HG02759 (cell line): ENCODE data around the gene PIKFYVE.
"Not testable (repeated sequence)": the region's sequence is repeated elsewhere in the genome, so short reads cannot be mapped to it uniquely, and the experiment has no call there.

Experiments used
- ATAC-seq: cut with Tn5 transposase; IDR thresholded peaks from one replicate; pipeline ENCODE4 v1.9.1; 2021; ENCODE audit warnings: mild to moderate bottlenecking, moderate library complexity; ENCODE audit not compliant: unreplicated experiment

The PIKFYVE gene, protein sequence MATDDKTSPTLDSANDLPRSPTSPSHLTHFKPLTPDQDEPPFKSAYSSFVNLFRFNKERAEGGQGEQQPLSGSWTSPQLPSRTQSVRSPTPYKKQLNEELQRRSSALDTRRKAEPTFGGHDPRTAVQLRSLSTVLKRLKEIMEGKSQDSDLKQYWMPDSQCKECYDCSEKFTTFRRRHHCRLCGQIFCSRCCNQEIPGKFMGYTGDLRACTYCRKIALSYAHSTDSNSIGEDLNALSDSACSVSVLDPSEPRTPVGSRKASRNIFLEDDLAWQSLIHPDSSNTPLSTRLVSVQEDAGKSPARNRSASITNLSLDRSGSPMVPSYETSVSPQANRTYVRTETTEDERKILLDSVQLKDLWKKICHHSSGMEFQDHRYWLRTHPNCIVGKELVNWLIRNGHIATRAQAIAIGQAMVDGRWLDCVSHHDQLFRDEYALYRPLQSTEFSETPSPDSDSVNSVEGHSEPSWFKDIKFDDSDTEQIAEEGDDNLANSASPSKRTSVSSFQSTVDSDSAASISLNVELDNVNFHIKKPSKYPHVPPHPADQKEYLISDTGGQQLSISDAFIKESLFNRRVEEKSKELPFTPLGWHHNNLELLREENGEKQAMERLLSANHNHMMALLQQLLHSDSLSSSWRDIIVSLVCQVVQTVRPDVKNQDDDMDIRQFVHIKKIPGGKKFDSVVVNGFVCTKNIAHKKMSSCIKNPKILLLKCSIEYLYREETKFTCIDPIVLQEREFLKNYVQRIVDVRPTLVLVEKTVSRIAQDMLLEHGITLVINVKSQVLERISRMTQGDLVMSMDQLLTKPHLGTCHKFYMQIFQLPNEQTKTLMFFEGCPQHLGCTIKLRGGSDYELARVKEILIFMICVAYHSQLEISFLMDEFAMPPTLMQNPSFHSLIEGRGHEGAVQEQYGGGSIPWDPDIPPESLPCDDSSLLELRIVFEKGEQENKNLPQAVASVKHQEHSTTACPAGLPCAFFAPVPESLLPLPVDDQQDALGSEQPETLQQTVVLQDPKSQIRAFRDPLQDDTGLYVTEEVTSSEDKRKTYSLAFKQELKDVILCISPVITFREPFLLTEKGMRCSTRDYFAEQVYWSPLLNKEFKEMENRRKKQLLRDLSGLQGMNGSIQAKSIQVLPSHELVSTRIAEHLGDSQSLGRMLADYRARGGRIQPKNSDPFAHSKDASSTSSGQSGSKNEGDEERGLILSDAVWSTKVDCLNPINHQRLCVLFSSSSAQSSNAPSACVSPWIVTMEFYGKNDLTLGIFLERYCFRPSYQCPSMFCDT (N-terminal part only)

DNA sequence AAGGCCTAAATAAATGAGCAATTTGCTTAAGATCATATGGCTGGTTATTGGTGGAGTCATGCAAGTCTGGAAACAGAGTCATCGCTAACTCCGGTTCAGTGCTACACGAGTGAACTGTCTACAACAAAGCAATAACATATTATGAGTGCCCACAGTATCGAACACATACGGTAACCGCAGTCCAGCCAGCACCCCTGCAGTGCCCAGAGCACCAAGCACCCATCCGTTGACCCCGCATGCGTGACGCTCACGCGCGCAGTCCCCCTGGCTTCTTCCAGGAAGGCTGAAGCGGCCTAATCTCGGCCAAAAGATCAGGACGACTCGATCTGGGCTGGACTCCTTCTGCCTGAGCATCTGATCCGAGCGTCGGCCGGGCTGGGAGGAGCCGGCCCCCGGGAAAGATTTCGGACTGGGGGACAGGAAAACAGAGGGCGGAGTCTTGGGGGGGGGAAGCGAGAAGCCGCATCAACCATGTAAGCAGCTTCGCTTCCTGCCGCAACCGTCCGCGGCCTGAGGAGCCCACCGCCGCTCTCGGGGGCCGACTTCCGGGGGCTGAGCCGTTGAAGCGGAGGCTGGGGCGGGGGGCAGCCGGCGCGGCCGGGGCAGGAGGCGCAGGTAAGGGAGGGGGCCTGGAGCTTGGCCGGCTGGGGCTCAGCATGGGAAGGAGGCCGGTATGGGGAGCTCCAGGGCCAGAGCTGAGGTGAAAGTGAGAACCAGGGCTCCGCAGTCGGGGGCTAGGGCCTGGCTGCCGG lies at the start of gene PIKFYVE:
TSS of gene PIKFYVE (plus strand) at position 455 of the 752 bp plus-strand sequence. CDS start 5,265 bp downstream, outside the sequence.
- ATAC-seq, result peak; percentile 80

DNA sequence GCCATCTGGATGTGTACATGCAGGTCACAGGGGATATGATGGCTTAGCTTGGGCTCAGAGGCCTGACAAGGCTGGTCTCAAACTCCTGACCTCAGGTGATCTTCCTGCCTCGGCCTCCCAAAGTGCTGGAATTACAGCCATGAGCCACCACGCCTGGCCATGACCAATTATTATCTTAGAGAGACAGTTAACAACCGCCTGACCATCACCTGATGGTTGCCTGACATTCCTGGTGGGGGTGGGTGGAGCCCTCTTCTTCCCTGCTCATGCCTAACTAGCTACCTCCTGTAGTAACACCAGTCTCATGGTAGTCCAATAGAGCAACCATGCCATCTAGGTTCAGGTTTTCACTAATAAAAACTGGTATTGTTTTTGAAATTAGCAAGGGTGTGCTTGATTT lies 44.2 kb upstream of the PIKFYVE start:
- ATAC-seq, result not testable (repeated sequence)

DNA sequence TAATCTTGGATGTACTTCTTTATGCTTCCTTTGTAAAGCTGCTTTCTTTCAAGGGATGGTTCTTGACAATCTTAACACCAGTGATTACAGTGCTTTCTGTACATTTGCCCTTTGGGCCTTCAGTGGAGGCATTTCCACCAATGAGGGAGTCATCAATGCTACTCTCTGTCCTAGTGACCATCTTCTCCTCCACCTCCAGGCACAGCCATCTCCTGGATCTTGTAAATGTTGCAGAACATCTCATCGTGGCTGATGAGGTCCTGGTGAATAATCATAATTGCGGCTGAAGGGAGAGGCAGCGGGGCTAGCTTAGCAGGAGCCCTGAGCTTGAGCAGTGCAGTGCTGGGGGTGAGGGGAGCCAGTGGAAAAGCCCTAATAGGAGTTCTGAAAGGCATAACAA lies 43.7 kb upstream of the PIKFYVE start:
- ATAC-seq, result no peak

DNA sequence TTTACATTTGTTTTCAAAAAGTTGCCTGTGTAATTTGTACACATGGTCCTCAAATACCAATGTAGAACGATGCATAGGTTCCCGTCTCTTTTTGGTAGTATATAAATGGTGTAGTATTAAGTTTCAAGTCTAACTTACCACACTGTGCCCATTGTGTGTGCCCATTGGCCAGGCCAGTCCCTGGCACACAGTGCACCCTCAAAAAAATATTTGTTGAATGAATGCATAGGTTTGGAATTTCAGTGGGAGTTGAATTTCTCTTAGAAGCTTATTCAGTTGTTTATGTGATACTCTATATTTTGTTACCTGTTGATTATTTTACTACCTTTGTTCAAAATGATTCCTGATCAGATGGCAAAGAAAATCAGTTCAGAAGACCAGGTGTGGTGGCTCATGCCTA lies 41.3 kb upstream of the PIKFYVE start:
- ATAC-seq, result no peak

DNA sequence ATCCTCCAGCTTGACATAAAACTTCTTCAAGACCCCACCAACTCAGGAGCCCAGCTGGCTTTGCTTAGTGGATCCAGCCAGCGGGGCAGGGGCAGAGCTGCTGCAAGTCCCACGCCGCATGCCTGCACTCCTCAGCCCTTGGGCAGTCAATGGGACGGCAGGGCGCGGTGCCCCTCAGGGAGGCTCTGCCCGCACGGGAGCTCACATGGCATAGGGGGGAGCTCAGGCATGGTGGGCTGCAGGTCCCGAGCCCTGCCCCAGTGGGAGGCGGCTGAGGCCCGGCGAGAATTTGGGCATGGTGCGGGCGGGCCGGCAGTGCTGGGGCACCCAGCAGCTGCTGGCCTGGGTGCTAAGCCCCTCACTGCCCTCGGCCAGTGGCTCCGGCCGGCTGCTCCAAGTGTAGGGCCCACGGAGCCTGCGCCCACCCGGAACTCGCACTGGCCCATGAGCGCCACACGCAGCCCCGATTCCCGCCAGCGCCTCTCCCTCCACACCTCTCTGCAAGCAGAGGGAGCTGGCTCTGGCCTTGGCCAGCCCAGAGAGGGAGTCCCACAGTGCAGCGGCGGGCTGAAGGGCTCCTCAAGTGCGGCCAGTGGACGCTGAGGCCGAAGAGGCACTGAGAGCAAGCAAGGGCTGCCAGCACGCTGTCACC lies 38.3 kb upstream of the PIKFYVE start:
- ATAC-seq, result no peak

GRCh38 chr2:208228476-208228875 lies 37.6 kb upstream of the PIKFYVE start:
- no peak for ATAC-seq

DNA sequence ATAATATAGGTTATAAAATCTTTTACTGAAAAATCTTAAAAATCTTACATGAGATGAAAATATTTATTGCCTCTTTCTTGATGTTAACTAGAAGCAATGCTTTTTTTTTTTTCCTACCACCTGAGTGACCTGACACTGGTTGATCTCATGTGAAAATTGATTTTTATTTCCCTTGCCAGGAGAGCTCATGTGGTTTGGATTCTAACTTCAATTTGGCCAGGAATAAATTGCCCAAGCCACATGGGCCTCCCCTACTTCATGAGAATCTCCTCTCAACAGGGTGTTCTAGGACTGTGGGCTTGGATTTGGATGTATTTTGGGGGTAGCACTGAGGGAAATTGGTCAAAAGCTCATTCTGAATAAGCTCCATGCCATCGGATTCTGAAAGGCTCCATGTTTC lies 31.3 kb upstream of the PIKFYVE start:
- ATAC-seq, result no peak

DNA sequence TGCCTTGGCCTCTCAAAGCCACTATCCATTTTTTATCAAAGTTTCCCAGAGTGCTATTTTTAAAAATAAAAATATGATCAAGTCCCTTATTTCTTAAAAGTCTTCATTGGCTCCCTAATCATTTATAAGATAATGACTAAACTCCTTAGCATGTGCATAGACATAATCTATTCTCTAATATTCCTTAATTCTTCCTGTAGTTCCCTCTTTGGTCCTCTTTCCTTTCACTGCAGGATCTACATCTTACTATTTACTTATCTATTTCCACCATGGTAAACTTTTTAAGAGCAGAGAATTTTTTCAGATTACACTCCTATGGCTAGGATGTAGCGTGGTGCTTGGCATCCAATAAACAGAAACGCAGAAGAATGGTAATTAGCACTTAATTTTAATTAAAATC lies 30.2 kb upstream of the PIKFYVE start:
- no peak for ATAC-seq

DNA sequence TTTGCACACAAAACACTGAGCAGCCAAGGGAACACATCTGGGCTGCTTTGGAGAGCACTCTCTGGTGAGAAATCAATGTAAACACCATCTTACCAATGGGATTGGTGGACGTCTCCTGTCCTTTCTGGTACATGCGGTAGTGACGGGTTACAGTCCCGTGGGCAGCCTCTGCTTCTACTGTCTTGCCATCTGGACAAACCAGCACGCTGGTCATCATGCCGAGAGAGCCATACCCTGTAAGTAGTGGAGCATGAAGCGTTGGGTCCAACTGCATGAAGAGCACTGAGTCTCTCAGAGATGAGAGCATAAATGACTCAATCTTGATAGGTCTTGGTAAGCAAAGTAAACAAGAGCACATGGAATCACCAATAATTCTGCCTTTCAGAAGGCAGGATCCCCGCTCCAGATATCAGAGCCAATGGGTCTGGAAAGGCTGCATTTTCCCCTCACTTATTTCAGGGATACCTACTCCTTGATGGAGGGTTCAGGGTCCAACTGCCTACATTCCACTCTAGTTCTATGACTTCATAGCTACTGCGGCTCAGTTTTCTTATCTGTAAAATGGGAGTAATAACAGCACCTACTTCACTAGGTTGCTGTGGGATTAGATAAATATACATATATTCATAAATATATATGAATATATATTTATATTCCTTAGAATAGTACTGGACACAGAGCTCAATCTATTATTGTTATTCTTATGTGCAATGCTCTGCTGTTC lies 26.1 kb upstream of the PIKFYVE start:
- no peak for ATAC-seq

GRCh38 chr2:208240619-208241209 lies 25.3 kb upstream of the PIKFYVE start:
- ATAC-seq, result no peak

DNA sequence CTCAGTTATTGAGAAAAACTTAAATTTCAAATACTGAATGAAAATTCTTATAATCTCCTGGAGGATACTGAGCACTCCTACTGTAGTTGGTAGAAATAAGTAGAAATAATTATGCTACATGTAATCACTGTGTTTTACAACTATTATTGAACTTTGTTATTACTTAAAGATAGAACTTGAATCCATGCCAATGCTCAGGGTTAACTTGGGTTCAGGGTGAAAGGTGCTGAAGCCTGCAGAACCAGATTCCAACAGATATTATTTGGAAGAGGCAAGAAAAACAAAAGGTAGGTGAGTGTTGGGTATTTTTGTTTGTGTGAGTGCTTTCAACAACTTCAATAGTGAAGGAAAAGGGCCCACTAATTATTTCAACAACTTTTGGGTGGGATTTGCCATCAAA lies 21.6 kb upstream of the PIKFYVE start:
- no peak for ATAC-seq

DNA sequence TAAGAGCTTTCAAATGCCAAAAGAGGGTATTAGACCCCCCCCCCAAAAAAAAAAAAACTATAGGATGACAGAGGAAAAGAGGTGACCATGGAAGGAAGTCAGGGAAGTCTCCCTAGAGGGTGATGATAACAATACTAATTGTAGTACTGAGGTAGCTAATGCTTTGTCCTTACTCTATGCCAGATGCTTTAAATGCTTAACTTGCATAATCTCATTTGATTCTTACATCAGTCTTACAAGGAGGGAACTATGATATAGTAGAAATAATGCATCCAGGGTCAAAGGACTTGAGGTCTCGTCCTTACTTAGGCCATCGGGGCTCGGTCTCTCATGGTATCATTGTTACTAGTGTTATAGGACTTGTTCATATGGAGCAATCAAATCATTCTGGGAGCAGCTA lies 20.3 kb upstream of the PIKFYVE start:
- no peak for ATAC-seq

GRCh38 chr2:208248601-208249000 lies 17.5 kb upstream of the PIKFYVE start:
- ATAC-seq, result no peak

DNA sequence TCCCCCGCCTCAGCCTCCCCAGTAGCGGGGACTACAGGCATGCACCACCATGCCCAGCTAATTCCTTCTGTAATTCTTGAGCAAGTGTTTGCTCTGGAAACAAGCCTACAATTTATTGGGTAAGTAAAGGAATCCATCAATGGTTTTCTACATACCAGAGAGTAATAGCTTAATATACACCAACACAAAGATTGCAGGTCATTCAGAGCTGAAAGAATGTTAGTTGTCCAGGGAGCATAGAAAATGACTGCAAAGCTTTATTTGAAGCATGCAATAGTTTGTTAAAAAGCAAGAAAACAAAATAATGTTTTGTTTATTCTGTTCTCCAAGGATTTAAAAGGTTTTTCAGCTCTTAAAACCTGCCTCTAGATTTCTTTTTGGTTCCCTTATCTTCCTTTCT lies 16.8 kb upstream of the PIKFYVE start:
- ATAC-seq, result no peak

DNA sequence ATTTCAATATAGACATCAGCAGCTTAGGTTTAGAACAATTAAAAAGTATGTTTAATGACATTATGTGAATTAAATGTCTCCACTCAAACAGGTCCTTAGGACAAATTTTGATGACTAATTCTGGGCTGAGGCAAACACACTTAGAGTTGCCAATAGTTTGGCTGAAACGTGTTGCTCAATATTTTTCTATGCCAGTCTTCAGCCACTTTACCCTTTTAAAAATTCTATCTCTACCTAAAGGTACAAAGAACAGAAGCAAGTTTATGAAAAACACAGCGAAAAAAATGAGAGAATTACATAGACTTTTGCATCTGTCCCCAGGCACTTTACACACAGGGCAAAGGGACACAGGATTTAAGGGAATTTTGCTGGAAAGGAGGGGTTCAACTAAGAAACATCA lies 15.7 kb upstream of the PIKFYVE start:
- ATAC-seq, result no peak

DNA sequence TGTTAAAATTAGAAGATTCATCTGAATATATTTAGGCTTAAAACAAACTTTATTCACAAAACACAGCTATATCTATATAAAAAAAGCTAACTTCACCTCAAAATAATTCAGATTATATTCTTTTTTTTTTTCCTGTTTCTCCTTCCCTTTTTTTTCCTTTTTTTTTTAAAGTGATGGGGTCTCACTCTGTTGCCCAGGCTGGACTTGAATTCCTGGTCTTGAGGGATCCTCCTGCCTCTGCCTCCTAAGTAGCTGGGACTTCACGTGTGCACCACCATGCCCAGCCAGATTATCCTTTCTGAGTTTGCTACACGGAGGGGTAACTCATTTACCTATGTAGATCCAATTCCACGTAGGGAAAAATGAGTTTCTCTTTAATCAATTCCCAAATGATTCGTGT lies 15.0 kb upstream of the PIKFYVE start:
- ATAC-seq, result no peak

DNA sequence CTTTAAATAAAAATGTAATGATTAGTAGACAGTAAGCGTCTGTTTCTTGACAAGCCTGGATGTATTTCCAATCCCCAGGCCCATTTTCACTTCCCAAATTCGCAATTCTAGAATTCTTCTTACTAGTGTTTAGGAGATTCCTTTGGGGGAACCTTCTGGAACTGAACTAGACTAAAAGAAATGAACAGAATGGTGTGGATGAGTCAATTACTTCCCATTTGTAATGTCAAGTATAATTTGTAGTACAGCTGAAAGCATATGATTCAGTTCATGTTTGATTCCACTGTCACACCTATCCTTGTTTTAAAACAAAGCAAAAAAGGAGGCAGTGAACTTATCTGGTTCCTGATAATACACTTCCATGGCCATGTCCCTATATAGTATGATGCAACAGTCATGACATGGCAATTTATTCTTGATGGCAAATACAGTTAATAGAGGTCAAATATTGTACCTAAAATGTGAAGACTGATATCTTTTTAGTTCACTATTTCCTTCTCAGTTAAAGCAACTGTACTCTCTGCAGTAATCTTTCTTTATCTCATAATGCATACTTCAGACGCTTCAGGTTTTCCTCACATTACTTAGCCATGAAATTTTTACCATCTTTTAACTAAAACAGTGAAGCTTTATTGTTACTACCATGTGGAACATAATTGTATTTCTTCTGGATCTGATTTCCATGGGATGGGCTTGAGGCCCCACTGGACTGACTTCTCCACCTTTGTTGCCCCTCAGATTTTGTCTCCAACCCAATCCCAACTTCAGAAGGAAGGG lies 13.2 kb upstream of the PIKFYVE start:
- no peak for ATAC-seq

- ATAC-seq, result no peak
Observed at GRCh38 chr2:208253600-208254117, 12.4 kb upstream of the PIKFYVE start.
